Fibroblast of lung (primary cell): ENCODE results near the gene MMAA.
"Not testable (repeated sequence)": the region's sequence is repeated elsewhere in the genome, so short reads cannot be mapped to it uniquely, and the experiment has no call there.

Experiments
- CTCF ChIP-seq, 2 donors: IDR thresholded peaks in 1 of 2; conservative IDR thresholded peaks in 1 of 2; 1 replicate in 1 of 2; 2 replicates in 1 of 2; pipeline ENCODE4 v1.5.1; 2011 to 2012; ENCODE audit warnings: low read length in 2 of 2, control low read depth in 1 of 2, inconsistent platforms in 1 of 2, low read depth in 1 of 2, mild to moderate bottlenecking in 1 of 2
- EZH2 ChIP-seq: IDR thresholded peaks from 2 replicates; pipeline ENCODE4 v1.5.1; 2012; ENCODE audit warnings: low read length, control low read depth, mild to moderate bottlenecking; ENCODE audit errors: missing control alignments

DNA sequence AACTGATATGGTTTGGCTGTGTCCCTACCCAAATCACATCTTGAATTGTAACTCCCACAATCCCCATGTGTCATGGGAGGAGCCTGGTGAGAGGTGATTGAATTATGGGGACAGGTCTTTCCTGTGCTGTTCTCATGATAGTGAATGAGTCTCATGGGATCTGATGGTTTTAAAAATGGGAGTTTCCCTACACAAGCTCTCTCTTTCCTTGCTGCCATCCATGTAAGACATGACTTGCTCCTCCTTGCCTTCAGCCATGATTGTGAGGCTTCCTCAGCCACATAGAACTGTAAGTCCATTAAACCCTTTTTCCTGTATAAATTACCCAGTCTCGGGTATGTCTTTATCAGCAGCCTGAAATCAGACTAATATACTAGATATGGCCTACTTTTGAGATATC lies 2.9 kb downstream of the MMAA start:
- TF ChIP-seq CTCF (conservative IDR thresholded peaks at IDR 0.05 in 1 of 2, IDR thresholded peaks at IDR 0.05 in 1 of 2; ENCODE audit: low read depth in 1 of 2, low read length in 2 of 2); EZH2: not testable (repeated sequence)
